ENCODE data around the gene NR1D1.

Gene NR1D1

GRCh38 chr17:40123811-40124114, 23.4 kb upstream of the NR1D1 start:
- Histone ChIP-seq H3K9me3 (ENCODE audit: control insufficient read depth in 2 of 2, low read length in 2 of 2) (no peaks in the 10 kb centered on the region), H3K27me3 (ENCODE audit: control insufficient read depth in 1 of 2, insufficient read depth in 2 of 2, low read length in 2 of 2) (no peaks in the 10 kb centered on the region), H3K36me3 (ENCODE audit: control insufficient read depth in 2 of 2, insufficient read depth in 2 of 2, low read length in 2 of 2) (peaks cover 12% of the 10 kb centered on the region in 2 donors), H3K27ac (ENCODE audit: low read length) (peak overlapping the region; percentile 85), H3K9ac (ENCODE audit: low read length in 2 of 2) (peak overlapping the region; percentile 84 to 86), H3K4me3 (ENCODE audit: low read length in 2 of 2) (peak overlapping the region; percentile 88 to 97), H3K4me1 (ENCODE audit: control insufficient read depth, insufficient read depth, low read length) (peaks cover 27% of the 10 kb centered on the region)

- no peaks in the 10 kb centered on the region for H3K27me3 ChIP-seq (ENCODE audit: control insufficient read depth in 1 of 2, insufficient read depth in 2 of 2, low read length in 2 of 2)
- H3K36me3 ChIP-seq (ENCODE audit: control insufficient read depth in 2 of 2, insufficient read depth in 2 of 2, low read length in 2 of 2): peaks cover 12% of the 10 kb centered on the region in 2 donors
- H3K27ac ChIP-seq (ENCODE audit: low read length): peak overlapping the region; percentile 85
- peak overlapping the region; percentile 84 to 86 for H3K9ac ChIP-seq (ENCODE audit: low read length in 2 of 2)
- H3K4me3 ChIP-seq (ENCODE audit: low read length in 2 of 2): peak overlapping the region; percentile 88 to 97
- H3K4me1 ChIP-seq (ENCODE audit: control insufficient read depth, insufficient read depth, low read length): peaks cover 27% of the 10 kb centered on the region
- H3K9me3 ChIP-seq (ENCODE audit: control insufficient read depth in 2 of 2, low read length in 2 of 2): no peaks in the 10 kb centered on the region
Measured at GRCh38 chr17:40122999-40123810, 22.8 kb upstream of the NR1D1 start.

GRCh38 chr17:40122136-40122998, 22.0 kb upstream of the NR1D1 start:
- Histone ChIP-seq H3K27me3 (ENCODE audit: control insufficient read depth in 1 of 2, insufficient read depth in 2 of 2, low read length in 2 of 2) (no peaks in the 10 kb centered on the region), H3K4me1 (ENCODE audit: control insufficient read depth, insufficient read depth, low read length) (peaks cover 27% of the 10 kb centered on the region), H3K9ac (ENCODE audit: low read length in 2 of 2) (peak overlapping the region; percentile 84 to 86), H3K27ac (ENCODE audit: low read length) (peak overlapping the region; percentile 90), H3K9me3 (ENCODE audit: control insufficient read depth in 2 of 2, low read length in 2 of 2) (no peaks in the 10 kb centered on the region), H3K4me3 (ENCODE audit: low read length in 2 of 2) (peak overlapping the region; percentile 88 to 97), H3K36me3 (ENCODE audit: control insufficient read depth in 2 of 2, insufficient read depth in 2 of 2, low read length in 2 of 2) (peaks cover 8 to 10% of the 10 kb centered on the region in 2 donors)

DNA sequence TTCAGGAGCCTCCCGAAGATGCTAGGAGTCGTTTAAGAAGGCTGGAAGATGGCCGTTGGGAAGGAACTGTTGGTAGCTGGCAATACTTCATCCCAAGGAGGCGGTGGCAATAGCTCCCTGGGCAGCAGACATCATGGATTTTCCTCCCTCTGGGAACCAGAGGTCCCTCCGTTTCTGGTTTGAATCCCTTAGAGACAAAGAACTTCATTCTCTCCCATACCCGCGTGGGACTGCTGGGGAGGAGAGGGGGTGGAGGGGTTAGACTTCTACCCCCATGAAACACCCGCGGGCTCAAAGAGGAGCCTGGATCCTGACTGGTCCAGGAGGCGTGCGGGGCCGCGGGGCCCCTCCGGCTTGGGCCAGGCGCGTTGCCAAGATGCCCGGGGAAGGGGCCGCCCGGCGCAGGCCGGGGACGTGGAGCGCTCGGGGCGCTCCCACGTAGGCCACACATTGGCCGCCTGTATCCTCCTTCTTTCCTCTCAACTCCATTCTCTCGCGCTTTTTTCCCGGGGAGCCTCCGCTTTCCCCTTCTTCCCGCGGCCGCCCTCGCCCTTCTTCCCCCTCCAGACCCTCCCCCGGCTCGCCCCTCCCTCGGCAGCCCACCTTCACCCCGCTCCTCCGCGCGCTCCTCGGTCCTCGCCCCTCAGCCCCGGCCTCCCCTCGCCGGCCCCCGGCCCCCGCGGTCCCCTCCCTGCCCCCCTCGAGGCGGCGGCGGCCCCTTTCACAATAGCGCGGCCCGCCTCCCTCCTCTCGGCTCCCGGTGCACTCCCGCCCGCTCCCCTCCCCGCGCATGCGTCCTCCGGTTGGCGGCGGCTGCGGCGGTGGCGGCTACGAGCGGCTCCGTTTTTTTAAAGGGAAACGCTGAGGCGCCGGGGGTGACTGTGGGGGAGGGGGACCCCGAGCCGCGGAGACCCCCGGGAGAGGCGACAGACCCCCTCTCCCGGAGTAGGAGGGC, 21.1 kb upstream of the NR1D1 start, which contains the start of gene MSL1:
Gene MSL1, plus strand, starts transcription at position 791 of the 955 bp plus-strand sequence. CDS start 642 bp downstream, outside the sequence.
- Histone ChIP-seq H3K4me1 (ENCODE audit: control insufficient read depth, insufficient read depth, low read length) (peaks cover 27% of the 10 kb centered on the region), H3K9ac (ENCODE audit: low read length in 2 of 2) (peak within 1 kb of the TSS; percentile 86 to 89), H3K27me3 (ENCODE audit: control insufficient read depth in 1 of 2, insufficient read depth in 2 of 2, low read length in 2 of 2) (no peaks in the 10 kb centered on the region), H3K9me3 (ENCODE audit: control insufficient read depth in 2 of 2, low read length in 2 of 2) (no peaks in the 10 kb centered on the region), H3K4me3 (ENCODE audit: low read length in 2 of 2) (peak within 1 kb of the TSS; percentile 91 to 97), H3K36me3 (ENCODE audit: control insufficient read depth in 2 of 2, insufficient read depth in 2 of 2, low read length in 2 of 2) (peaks cover 3 to 4% of the 10 kb centered on the region in 2 donors), H3K27ac (ENCODE audit: low read length) (peak within 1 kb of the TSS; percentile 90)

- no peak overlapping the region for H3K4me3 ChIP-seq (ENCODE audit: low read length in 2 of 2)
- H3K9me3 ChIP-seq (ENCODE audit: control insufficient read depth in 2 of 2, low read length in 2 of 2): no peaks in the 10 kb centered on the region
- H3K4me1 ChIP-seq (ENCODE audit: control insufficient read depth, insufficient read depth, low read length): peaks cover 43% of the 10 kb centered on the region
- H3K27ac ChIP-seq (ENCODE audit: low read length): no peak overlapping the region
- no peaks in the 10 kb centered on the region for H3K36me3 ChIP-seq (ENCODE audit: control insufficient read depth in 2 of 2, insufficient read depth in 2 of 2, low read length in 2 of 2)
- no peaks in the 10 kb centered on the region for H3K27me3 ChIP-seq (ENCODE audit: control insufficient read depth in 1 of 2, insufficient read depth in 2 of 2, low read length in 2 of 2)
- no peak overlapping the region for H3K9ac ChIP-seq (ENCODE audit: low read length in 2 of 2)
Measured at GRCh38 chr17:40115101-40115436, 14.7 kb upstream of the NR1D1 start.

DNA sequence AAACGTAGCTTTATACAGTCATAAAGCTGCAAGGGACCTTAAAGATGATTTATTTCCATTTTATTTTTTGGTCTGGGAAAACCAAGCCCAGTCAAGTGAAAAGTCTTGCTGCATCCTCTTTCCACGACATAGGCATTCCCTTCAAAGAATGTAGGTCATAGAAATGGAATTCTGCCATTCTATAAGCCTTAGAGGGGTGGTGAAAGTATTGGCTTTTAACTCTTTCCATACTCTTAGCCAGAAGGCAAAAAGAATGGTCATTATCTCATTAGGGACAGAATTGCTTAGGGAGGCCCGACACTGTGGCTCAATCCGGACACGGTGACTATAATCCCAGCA, 13.5 kb upstream of the NR1D1 start:
- Histone ChIP-seq H3K4me1 (ENCODE audit: control insufficient read depth, insufficient read depth, low read length) (peaks cover 53% of the 10 kb centered on the region), H3K27ac (ENCODE audit: low read length) (peak overlapping the region; percentile 97), H3K4me3 (ENCODE audit: low read length in 2 of 2) (peak overlapping the region; percentile 66 to 74), H3K9ac (ENCODE audit: low read length in 2 of 2) (peak overlapping the region; percentile 42 to 52), H3K9me3 (ENCODE audit: control insufficient read depth in 2 of 2, low read length in 2 of 2) (no peaks in the 10 kb centered on the region), H3K27me3 (ENCODE audit: control insufficient read depth in 1 of 2, insufficient read depth in 2 of 2, low read length in 2 of 2) (no peaks in the 10 kb centered on the region), H3K36me3 (ENCODE audit: control insufficient read depth in 2 of 2, insufficient read depth in 2 of 2, low read length in 2 of 2) (no peaks in the 10 kb centered on the region)

DNA sequence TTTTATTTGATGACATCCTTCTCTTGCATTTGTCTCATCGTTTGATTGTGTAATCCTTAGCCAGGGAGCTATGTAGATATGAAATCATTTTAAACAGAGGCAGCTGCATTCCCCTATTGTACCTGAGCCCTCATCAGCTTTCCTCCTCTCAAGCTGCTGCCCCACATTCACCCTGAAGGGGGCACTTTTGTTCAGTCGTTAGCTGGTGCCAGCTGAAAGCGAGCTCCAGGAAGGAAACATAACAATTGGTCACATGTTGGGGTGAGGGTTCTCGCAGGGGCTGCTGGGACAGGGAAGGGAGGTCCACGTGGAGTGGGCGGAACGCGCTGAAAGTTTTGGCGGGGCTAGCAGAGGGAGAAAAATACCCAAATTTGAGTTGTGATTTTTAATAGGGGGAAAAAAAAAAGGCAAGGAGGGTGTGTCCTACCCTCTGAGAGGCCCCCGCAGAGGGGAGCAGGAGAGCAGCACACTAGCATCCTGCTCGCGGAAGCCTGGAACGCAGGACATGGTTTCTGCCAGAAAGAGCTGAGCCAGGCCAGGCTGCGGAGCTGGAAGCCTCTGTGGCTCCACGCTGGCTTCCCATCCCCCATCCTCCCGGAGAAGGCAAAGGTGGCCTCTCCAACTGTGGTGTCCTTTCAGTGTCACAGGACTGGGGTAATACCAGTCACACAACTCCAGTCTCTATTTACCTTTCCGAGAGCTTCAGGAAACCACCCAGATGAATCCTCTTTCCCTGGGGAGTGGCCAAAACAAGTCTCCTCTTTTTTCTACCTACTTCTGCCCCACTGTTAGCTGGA, 12.9 kb upstream of the NR1D1 start:
- Histone ChIP-seq H3K27me3 (ENCODE audit: control insufficient read depth in 1 of 2, insufficient read depth in 2 of 2, low read length in 2 of 2) (no peaks in the 10 kb centered on the region), H3K9ac (ENCODE audit: low read length in 2 of 2) (peak overlapping the region; percentile 52 to 60), H3K36me3 (ENCODE audit: control insufficient read depth in 2 of 2, insufficient read depth in 2 of 2, low read length in 2 of 2) (no peaks in the 10 kb centered on the region), H3K4me1 (ENCODE audit: control insufficient read depth, insufficient read depth, low read length) (peaks cover 58% of the 10 kb centered on the region), H3K9me3 (ENCODE audit: control insufficient read depth in 2 of 2, low read length in 2 of 2) (no peaks in the 10 kb centered on the region), H3K4me3 (ENCODE audit: low read length in 2 of 2) (peak overlapping the region; percentile 66 to 74), H3K27ac (ENCODE audit: low read length) (peak overlapping the region; percentile 97)

- Histone ChIP-seq H3K27ac (ENCODE audit: low read length) (peak overlapping the region; percentile 97), H3K9me3 (ENCODE audit: control insufficient read depth in 2 of 2, low read length in 2 of 2) (no peaks in the 10 kb centered on the region), H3K27me3 (ENCODE audit: control insufficient read depth in 1 of 2, insufficient read depth in 2 of 2, low read length in 2 of 2) (no peaks in the 10 kb centered on the region), H3K4me3 (ENCODE audit: low read length in 2 of 2) (peak overlapping the region; percentile 41 to 74), H3K36me3 (ENCODE audit: control insufficient read depth in 2 of 2, insufficient read depth in 2 of 2, low read length in 2 of 2) (no peaks in the 10 kb centered on the region), H3K9ac (ENCODE audit: low read length in 2 of 2) (peak overlapping the region; percentile 52 to 60), H3K4me1 (ENCODE audit: control insufficient read depth, insufficient read depth, low read length) (peaks cover 64% of the 10 kb centered on the region)
Measured at GRCh38 chr17:40112718-40113109, 12.3 kb upstream of the NR1D1 start.

DNA sequence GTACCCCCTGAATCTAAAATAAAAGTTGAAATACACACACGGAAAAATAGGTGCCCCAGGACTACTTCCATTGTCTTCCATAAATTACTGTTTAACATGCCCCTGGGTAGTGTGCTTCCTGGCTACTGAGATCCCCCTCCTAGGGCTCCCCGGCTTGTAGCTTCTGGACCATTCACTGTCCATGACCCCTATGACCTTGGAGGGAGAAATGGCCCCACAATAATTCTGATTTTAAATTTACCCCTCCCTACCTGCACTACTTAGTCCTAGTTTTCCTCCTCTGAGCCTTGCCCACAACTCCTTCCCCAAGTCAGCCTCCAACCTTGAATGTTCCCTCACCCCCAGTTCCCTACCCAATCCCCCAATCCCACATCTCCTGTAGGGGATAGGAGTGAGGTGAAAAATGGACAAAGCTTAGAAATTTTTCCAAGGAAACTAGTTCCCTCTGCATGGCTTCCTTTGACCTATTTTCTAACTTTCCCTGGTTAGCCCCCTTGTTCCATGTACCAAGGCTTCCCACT, 11.9 kb upstream of the NR1D1 start:
- Histone ChIP-seq H3K4me1 (ENCODE audit: control insufficient read depth, insufficient read depth, low read length) (peaks cover 69% of the 10 kb centered on the region), H3K36me3 (ENCODE audit: control insufficient read depth in 2 of 2, insufficient read depth in 2 of 2, low read length in 2 of 2) (no peaks in the 10 kb centered on the region), H3K9me3 (ENCODE audit: control insufficient read depth in 2 of 2, low read length in 2 of 2) (no peaks in the 10 kb centered on the region), H3K27ac (ENCODE audit: low read length) (peak overlapping the region; percentile 97), H3K9ac (ENCODE audit: low read length in 2 of 2) (peak overlapping the region; percentile 52 to 60), H3K4me3 (ENCODE audit: low read length in 2 of 2) (peak overlapping the region in 1 of 2 donors; percentile 74), H3K27me3 (ENCODE audit: control insufficient read depth in 1 of 2, insufficient read depth in 2 of 2, low read length in 2 of 2) (no peaks in the 10 kb centered on the region)
